Measurements from ENCODE around the gene OR10D3. TPM values are rescaled to one million over a fixed set of nuclear protein-coding genes. Genes with fewer than 3 reads are reported as not detected.

The OR10D3 gene
- total RNA-seq, 4 donors from 2014 or later = not detected

DNA sequence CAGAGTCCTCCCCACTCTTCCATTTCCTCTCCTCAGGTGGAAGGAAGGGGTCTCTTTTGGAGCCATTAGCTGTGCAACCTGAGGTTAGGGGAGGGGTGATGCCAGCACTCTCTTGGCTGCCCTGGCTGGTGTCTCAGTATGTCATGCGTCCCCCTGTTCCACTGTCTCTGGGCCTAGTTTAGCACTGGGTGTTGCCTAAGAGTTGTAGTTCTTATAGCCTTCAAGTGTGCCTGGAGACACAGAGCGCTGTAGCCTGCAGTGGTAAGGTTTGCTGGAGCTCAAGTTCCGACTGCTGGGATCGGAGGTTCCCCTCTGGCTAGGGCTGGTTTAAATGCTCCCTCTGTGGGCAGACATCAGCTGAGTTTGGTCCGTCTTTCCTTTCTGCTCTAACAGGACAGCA, 20.9 kb downstream of the OR10D3 start:
- no peak overlapping the region for H3K27ac ChIP-seq
- TF ChIP-seq, protein P1, sequence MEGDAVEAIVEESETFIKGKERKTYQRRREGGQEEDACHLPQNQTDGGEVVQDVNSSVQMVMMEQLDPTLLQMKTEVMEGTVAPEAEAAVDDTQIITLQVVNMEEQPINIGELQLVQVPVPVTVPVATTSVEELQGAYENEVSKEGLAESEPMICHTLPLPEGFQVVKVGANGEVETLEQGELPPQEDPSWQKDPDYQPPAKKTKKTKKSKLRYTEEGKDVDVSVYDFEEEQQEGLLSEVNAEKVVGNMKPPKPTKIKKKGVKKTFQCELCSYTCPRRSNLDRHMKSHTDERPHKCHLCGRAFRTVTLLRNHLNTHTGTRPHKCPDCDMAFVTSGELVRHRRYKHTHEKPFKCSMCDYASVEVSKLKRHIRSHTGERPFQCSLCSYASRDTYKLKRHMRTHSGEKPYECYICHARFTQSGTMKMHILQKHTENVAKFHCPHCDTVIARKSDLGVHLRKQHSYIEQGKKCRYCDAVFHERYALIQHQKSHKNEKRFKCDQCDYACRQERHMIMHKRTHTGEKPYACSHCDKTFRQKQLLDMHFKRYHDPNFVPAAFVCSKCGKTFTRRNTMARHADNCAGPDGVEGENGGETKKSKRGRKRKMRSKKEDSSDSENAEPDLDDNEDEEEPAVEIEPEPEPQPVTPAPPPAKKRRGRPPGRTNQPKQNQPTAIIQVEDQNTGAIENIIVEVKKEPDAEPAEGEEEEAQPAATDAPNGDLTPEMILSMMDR (IDR thresholded peaks at IDR 0.05) = no peak
- TF ChIP-seq POLR2A (IDR thresholded peaks at IDR 0.05) = no peak
- no peaks in the 10 kb centered on the region for H3K9me3 ChIP-seq
- no peak for DNase-seq
- 79 to 97% methylated on average over 4 to 5 of the region's 5 CpGs for WGBS, 2 donors
- intact Hi-C loops (cut with DNase I) = no loop called here
- H3K4me3 ChIP-seq = no peak overlapping the region
- H3K36me3 ChIP-seq = no peaks in the 10 kb centered on the region
- no peaks in the 10 kb centered on the region for H3K27me3 ChIP-seq
- no peaks in the 10 kb centered on the region for H3K4me1 ChIP-seq

DNA sequence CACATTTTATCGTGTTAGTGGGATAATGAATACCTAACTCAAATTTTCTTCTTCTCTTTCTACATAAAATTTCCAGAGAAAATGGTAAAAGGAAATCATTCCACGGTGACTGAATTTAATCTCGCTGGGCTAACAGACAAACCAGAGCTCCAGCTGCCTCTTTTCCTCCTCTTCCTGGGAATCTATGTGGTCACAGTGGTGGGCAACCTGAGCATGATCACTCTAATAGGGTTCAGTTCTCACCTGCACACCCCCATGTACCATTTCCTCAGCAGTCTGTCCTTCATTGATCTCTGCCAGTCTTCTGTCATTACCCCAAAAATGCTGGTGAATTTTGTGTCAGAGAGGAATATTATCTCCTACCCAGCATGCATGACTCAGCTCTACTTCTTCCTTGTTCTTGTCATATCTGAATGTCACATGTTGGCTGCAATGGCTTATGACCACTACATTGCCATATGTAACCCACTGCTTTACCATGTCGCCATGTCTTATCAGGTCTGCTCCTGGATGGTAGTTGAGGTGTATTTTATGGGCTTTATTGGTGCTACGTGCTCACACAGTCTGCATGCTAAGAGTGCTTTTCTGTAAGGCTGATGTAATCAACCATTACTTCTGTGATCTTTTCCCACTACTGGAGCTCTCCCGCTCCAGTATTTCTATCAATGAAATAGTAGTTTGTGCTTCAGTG, 24.1 kb downstream of the OR10D3 start:
- Histone ChIP-seq H3K36me3 (no peaks in the 10 kb centered on the region), H3K27ac (no peak overlapping the region), H3K9me3 (no peaks in the 10 kb centered on the region), H3K4me1 (no peaks in the 10 kb centered on the region), H3K27me3 (no peaks in the 10 kb centered on the region), H3K4me3 (no peak overlapping the region)
- TF ChIP-seq POLR2A (IDR thresholded peaks at IDR 0.05) = no peak
- TF ChIP-seq, protein P1 (IDR thresholded peaks at IDR 0.05) = no peak
- 69 to 86% methylated on average over 6 of the region's 6 CpGs for WGBS, 2 donors
- DNase-seq = no peak
- intact Hi-C loops (cut with DNase I) = no loop called here

DNA sequence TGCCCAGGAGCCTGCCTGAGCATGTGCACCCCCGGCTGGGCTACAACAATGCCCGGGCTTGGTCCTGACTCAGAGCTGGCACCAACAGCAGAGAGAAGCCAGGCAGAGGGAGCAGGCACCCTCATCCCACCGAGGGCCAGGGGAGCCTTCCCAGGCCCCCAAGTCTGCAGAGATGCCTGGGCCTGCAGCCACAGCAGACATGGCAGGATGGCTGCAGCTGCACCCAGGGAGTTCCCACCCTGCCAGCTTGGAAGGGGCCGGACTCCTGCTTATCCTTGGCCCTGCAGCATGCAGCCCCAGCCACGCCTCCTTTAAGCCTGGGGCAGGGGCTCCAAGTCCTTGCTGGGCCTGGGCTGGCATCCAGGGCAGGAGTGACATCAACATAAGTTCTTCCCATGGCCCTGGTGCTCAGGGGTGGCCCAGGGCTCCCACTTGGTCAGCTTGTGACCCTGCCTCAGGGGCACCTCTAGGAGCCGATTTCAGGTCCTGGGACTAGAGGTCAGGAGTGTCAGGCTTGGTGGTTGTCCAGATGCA, 26.7 kb downstream of the OR10D3 start:
- Histone ChIP-seq H3K27me3 (no peaks in the 10 kb centered on the region), H3K4me1 (no peaks in the 10 kb centered on the region), H3K9me3 (no peaks in the 10 kb centered on the region), H3K4me3 (no peak overlapping the region), H3K27ac (no peak overlapping the region), H3K36me3 (no peaks in the 10 kb centered on the region)
- WGBS, 2 donors = 40% methylated on average over 1 of the region's 6 CpGs; no CpG with 5 or more reads in 1 of the 2 donors
- no peak for DNase-seq
- TF ChIP-seq, protein P1 (IDR thresholded peaks at IDR 0.05) = no peak
- no peak for TF ChIP-seq POLR2A (IDR thresholded peaks at IDR 0.05)
- intact Hi-C loops (cut with DNase I) = no loop called here

DNA sequence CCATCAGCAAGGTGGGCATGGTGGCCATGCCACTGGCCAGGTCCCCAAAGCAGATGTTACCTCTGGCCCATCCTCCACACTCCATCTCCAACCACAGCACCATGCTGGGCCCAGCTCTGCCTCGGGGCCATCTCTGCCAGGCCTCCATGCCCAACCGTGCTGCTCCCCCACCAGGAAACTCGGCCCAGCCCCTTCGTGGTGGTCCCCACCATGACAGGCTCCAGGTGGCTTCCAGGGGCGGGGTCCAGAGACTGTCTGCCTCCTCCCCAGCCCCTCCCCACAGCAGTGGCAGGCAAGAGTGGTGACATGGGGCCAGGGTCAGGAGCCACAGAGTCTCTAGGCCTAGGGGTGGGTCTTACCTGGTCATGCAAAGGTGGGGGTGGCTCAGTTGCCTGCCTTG, 27.3 kb downstream of the OR10D3 start:
- no peaks in the 10 kb centered on the region for H3K27me3 ChIP-seq
- no peak for DNase-seq
- no peak overlapping the region for H3K27ac ChIP-seq
- 50% methylated on average over 2 of the region's 5 CpGs; no CpG with 5 or more reads in 1 of the 2 donors for WGBS, 2 donors
- intact Hi-C loops (cut with DNase I) = no loop called here
- H3K4me1 ChIP-seq = no peaks in the 10 kb centered on the region
- H3K36me3 ChIP-seq = no peaks in the 10 kb centered on the region
- H3K4me3 ChIP-seq = no peak overlapping the region
- no peaks in the 10 kb centered on the region for H3K9me3 ChIP-seq
- no peak for TF ChIP-seq POLR2A (IDR thresholded peaks at IDR 0.05)
- TF ChIP-seq, protein P1 (IDR thresholded peaks at IDR 0.05) = no peak

DNA sequence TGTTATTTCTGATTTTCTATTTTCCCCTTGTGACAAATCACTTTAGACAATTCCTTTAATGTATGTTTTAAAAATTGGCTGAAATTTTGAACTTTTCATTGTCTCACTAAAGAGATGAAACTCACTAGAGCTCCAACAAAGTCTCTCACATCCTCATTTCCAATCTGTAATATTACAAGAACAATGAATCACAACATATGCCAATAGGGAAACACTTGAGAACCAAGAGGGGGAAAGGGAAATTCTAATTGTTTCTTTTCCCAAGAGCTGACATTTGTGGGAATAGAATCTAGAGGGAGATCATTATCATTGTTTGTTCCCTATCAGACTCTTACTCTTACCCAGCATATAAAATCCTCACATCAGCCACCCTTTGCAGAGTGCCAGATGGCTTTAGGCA, 28.2 kb downstream of the OR10D3 start:
- no peaks in the 10 kb centered on the region for H3K36me3 ChIP-seq
- no peak for DNase-seq
- no peak overlapping the region for H3K4me3 ChIP-seq
- H3K9me3 ChIP-seq = no peaks in the 10 kb centered on the region
- H3K27ac ChIP-seq = no peak overlapping the region
- intact Hi-C loops (cut with DNase I) = no loop called here
- no peaks in the 10 kb centered on the region for H3K4me1 ChIP-seq
- no peaks in the 10 kb centered on the region for H3K27me3 ChIP-seq
- no peak for TF ChIP-seq POLR2A (IDR thresholded peaks at IDR 0.05)
- TF ChIP-seq, protein P1 (IDR thresholded peaks at IDR 0.05) = no peak
